ENCODE data around the gene GPC3.
"Not testable (repeated sequence)": the region's sequence is repeated elsewhere in the genome, so short reads cannot be mapped to it uniquely, and the experiment has no call there.

GPC3 gene

DNA sequence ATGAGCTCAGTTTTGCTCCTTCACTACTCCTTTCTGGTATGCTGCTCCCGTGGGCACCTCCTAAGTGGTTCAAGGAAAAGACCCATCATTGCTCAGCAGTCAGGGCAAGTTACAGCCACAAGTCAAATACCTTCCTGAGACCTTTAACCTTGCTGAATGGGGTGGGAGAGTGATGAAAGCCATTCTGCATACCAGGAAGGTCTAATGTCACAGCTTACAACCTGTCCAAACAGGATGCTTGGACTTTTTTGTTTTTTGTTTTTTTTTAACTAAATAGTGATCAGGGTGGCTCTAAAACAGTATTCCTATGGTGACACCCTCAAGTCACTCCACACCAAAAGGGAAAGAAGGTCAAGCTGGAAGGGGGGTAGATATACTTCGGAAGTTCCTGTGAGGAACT lies 93.1 kb downstream of the GPC3 start:
- H3K36me3 ChIP-seq (ENCODE audit: insufficient read depth, insufficient read length, low read length), result no peaks in the 10 kb centered on the region
- no peaks in the 10 kb centered on the region for H3K4me1 ChIP-seq (ENCODE audit: insufficient read depth, insufficient read length)
- TF ChIP-seq YY1 (IDR thresholded peaks at IDR 0.05; ENCODE audit: insufficient read depth, insufficient read length) (no peak), SUZ12 (IDR thresholded peaks at IDR 0.05; ENCODE audit: extremely low read depth, insufficient read depth, insufficient read length) (no peak), ZNF274 (IDR thresholded peaks at IDR 0.05; ENCODE audit: low read depth, low read length) (no peak)
- no peaks in the 10 kb centered on the region for H3K9me3 ChIP-seq (ENCODE audit: insufficient read depth, low read length)
- no peak overlapping the region for H3K9ac ChIP-seq (ENCODE audit: insufficient read length, low read depth)
- no peak overlapping the region for H3K4me3 ChIP-seq (ENCODE audit: insufficient read length, low read depth)
- peak; percentile 43 for DNase-seq (ENCODE audit: low read depth, low spot score)
- no peaks in the 10 kb centered on the region for H3K27me3 ChIP-seq (ENCODE audit: insufficient read depth, insufficient read length)

DNA sequence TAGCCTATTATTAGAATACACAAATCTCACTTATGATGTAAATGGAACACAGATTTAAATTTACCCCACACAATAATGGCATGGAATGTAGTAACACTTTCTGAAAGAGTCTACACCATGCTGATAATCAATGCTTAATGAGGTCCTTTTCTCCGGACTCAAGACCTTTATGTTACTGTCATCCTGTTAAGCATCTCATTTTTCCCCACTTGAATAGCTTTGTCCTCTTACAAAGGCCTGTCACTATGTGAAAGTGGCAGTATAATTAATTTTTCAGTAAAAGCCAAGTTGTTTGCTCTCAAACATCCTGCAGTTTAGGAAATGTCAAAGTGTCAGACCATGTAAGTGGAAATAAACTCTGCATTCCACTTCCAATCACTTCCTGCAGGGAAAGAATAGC lies 96.4 kb downstream of the GPC3 start:
- TF ChIP-seq SUZ12 (IDR thresholded peaks at IDR 0.05; ENCODE audit: extremely low read depth, insufficient read depth, insufficient read length) (no peak), ZNF274 (IDR thresholded peaks at IDR 0.05; ENCODE audit: low read depth, low read length) (no peak), YY1 (IDR thresholded peaks at IDR 0.05; ENCODE audit: insufficient read depth, insufficient read length) (no peak)
- H3K27me3 ChIP-seq (ENCODE audit: insufficient read depth, insufficient read length), result no peaks in the 10 kb centered on the region

DNA sequence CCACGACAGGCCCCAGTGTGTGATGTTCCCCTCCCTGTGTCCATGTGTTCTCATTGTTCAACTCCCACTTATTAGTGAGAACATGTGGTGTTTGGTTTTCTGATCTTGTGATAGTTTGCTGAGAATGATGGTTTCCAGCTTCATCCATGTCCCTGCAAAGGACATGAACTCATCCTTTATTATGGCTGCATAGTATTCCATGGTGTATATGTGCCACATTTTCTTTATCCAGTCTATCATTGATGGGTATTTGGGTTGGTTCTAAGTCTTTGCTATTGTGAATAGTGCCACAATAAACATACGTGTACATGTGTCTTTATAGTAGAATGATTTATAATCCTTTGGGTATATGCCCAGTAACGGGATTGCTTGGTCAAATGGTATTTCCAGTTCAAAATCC lies 97.3 kb downstream of the GPC3 start:
- not testable (repeated sequence) for H3K4me1 ChIP-seq (ENCODE audit: insufficient read depth, insufficient read length); H3K9me3 ChIP-seq (ENCODE audit: insufficient read depth, low read length); H3K27me3 ChIP-seq (ENCODE audit: insufficient read depth, insufficient read length); H3K36me3 ChIP-seq (ENCODE audit: insufficient read depth, insufficient read length, low read length); DNase-seq (ENCODE audit: low read depth, low spot score); H3K4me3 ChIP-seq (ENCODE audit: insufficient read length, low read depth); H3K9ac ChIP-seq (ENCODE audit: insufficient read length, low read depth)

More for the DNA sequence above, 96.4 kb downstream of the GPC3 start:
- Histone ChIP-seq H3K9me3 (ENCODE audit: insufficient read depth, low read length) (no peaks in the 10 kb centered on the region), H3K4me1 (ENCODE audit: insufficient read depth, insufficient read length) (no peaks in the 10 kb centered on the region), H3K9ac (ENCODE audit: insufficient read length, low read depth) (no peak overlapping the region), H3K36me3 (ENCODE audit: insufficient read depth, insufficient read length, low read length) (no peaks in the 10 kb centered on the region), H3K4me3 (ENCODE audit: insufficient read length, low read depth) (no peak overlapping the region)
- DNase-seq (ENCODE audit: low read depth, low spot score), result no peak

DNA sequence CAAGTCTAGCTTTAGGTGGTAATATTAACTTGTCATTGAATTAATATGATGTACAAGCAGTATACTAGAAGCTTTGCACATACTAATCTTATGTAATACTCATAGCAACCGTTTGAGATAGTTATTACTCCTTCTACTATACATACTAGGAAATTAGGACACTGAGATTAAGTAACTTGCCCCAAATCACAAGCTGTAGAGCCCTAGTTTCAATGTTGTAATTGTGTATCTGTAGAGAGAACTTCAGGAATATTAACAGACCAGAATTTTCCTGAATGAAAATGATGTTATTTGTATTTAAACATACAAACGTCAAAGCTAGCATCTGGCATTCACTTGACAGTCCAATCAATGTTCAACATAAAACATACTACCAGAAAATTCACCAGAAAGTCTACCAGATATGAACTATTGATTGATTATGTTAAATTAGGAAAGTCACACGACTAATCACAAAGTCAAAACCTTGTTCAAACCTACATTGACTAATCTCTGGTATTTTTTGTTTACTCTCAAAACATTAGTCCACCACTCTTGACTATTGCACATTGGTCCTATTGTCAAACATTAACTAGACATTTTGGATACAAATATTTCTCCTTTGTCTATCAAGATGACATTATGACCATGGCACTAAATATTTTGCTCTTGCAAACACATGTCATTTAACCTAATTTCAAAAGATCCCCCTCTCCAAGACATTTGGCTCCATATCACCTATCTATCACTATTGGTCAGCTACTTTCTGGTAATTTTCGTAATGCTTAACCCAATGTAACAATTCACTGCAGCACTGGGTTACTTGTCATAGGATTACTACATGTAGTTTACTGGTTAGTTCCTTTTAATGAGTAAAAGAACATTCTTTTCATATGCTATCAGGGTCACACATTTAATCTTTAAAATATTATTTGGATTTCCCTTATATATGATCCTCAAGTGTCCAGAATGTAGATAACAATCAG lies 100.7 kb downstream of the GPC3 start:
- Histone ChIP-seq H3K9ac (ENCODE audit: insufficient read length, low read depth) (no peak overlapping the region), H3K36me3 (ENCODE audit: insufficient read depth, insufficient read length, low read length) (no peaks in the 10 kb centered on the region), H3K4me3 (ENCODE audit: insufficient read length, low read depth) (no peak overlapping the region), H3K9me3 (ENCODE audit: insufficient read depth, low read length) (no peaks in the 10 kb centered on the region), H3K27me3 (ENCODE audit: insufficient read depth, insufficient read length) (no peaks in the 10 kb centered on the region), H3K4me1 (ENCODE audit: insufficient read depth, insufficient read length) (no peaks in the 10 kb centered on the region)
- DNase-seq (ENCODE audit: low read depth, low spot score), result no peak
- TF ChIP-seq SUZ12 (IDR thresholded peaks at IDR 0.05; ENCODE audit: extremely low read depth, insufficient read depth, insufficient read length), result no peak
- TF ChIP-seq ZNF274 (IDR thresholded peaks at IDR 0.05; ENCODE audit: low read depth, low read length), result no peak
- TF ChIP-seq YY1 (IDR thresholded peaks at IDR 0.05; ENCODE audit: insufficient read depth, insufficient read length), result no peak

DNA sequence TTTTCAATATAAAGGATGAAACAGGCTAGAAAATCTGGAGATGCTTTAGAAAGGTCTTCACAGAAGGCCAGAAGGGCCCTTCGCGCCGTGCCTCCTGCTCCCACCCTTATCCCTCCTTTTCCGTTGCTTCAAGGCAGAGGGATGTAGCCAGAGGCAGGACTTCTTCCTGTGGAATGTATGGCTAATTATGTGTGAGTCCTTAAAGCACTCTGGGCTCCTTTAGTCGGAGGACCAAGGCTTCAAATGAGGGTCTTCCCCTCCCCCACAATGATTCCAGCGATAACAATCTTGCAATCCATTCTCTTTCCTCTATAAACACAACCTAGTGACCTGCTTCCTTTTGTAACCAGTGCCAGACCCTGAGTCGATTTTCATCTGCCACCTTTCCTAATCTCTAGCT lies 103.5 kb downstream of the GPC3 start:
- Histone ChIP-seq H3K9me3 (ENCODE audit: insufficient read depth, low read length) (no peaks in the 10 kb centered on the region), H3K4me1 (ENCODE audit: insufficient read depth, insufficient read length) (no peaks in the 10 kb centered on the region), H3K4me3 (ENCODE audit: insufficient read length, low read depth) (no peak overlapping the region), H3K9ac (ENCODE audit: insufficient read length, low read depth) (no peak overlapping the region), H3K27me3 (ENCODE audit: insufficient read depth, insufficient read length) (no peaks in the 10 kb centered on the region), H3K36me3 (ENCODE audit: insufficient read depth, insufficient read length, low read length) (no peaks in the 10 kb centered on the region)
- TF ChIP-seq ZNF274 (IDR thresholded peaks at IDR 0.05; ENCODE audit: low read depth, low read length), result no peak
- TF ChIP-seq YY1 (IDR thresholded peaks at IDR 0.05; ENCODE audit: insufficient read depth, insufficient read length), result no peak
- TF ChIP-seq SUZ12 (IDR thresholded peaks at IDR 0.05; ENCODE audit: extremely low read depth, insufficient read depth, insufficient read length), result no peak
- DNase-seq (ENCODE audit: low read depth, low spot score), result peak; percentile 13

DNA sequence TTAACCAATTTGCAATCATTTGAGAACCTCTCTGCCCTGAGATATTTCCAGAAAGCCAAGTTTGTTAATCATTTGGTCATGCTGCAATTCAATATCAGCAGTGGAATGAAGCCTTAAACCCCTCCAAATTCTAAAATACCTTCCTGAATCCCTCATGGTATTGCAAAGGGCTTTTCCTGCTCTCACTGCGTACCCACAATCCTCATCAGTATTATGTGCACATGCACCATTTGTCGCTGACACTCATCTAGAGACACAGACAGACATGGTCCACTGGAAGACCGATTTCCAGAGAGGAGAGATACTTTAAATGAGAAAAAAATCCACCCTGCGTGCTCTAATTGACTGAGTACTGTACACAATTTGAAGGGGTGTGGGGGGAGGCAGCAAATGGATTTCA lies 104.4 kb downstream of the GPC3 start:
- DNase-seq (ENCODE audit: low read depth, low spot score), result no peak
- Histone ChIP-seq H3K9me3 (ENCODE audit: insufficient read depth, low read length) (no peaks in the 10 kb centered on the region), H3K4me1 (ENCODE audit: insufficient read depth, insufficient read length) (no peaks in the 10 kb centered on the region), H3K27me3 (ENCODE audit: insufficient read depth, insufficient read length) (no peaks in the 10 kb centered on the region), H3K4me3 (ENCODE audit: insufficient read length, low read depth) (no peak overlapping the region), H3K9ac (ENCODE audit: insufficient read length, low read depth) (no peak overlapping the region), H3K36me3 (ENCODE audit: insufficient read depth, insufficient read length, low read length) (no peaks in the 10 kb centered on the region)
- TF ChIP-seq SUZ12 (IDR thresholded peaks at IDR 0.05; ENCODE audit: extremely low read depth, insufficient read depth, insufficient read length) (no peak), YY1 (IDR thresholded peaks at IDR 0.05; ENCODE audit: insufficient read depth, insufficient read length) (no peak), ZNF274 (IDR thresholded peaks at IDR 0.05; ENCODE audit: low read depth, low read length) (no peak)

DNA sequence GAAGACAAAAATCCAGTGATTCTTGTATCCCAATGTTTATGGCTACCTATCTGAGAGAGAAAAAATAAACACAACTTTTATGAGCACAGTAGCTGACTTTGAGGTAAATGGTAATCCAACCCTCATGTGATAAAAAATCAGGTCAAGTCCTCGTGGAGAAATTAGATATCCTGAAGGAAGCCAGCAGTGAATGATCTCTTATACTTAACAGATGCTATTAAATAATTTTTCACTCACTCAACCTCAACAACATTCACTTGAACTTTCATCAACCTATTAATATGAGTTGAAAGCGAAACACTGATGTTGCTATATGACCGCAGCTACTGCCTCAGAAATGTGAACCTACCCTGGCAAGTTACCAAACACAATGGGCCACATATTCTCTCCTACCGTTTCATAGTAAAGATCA lies 105.4 kb downstream of the GPC3 start:
- H3K4me3 ChIP-seq (ENCODE audit: insufficient read length, low read depth), result no peak overlapping the region
- TF ChIP-seq ZNF274 (IDR thresholded peaks at IDR 0.05; ENCODE audit: low read depth, low read length) (no peak), SUZ12 (IDR thresholded peaks at IDR 0.05; ENCODE audit: extremely low read depth, insufficient read depth, insufficient read length) (no peak), YY1 (IDR thresholded peaks at IDR 0.05; ENCODE audit: insufficient read depth, insufficient read length) (no peak)
- no peak for DNase-seq (ENCODE audit: low read depth, low spot score)
- H3K27me3 ChIP-seq (ENCODE audit: insufficient read depth, insufficient read length), result no peaks in the 10 kb centered on the region
- no peaks in the 10 kb centered on the region for H3K4me1 ChIP-seq (ENCODE audit: insufficient read depth, insufficient read length)
- no peak overlapping the region for H3K9ac ChIP-seq (ENCODE audit: insufficient read length, low read depth)
- no peaks in the 10 kb centered on the region for H3K9me3 ChIP-seq (ENCODE audit: insufficient read depth, low read length)
- H3K36me3 ChIP-seq (ENCODE audit: insufficient read depth, insufficient read length, low read length), result no peaks in the 10 kb centered on the region
